Measurements from ENCODE around the gene CALCB. TPM values are rescaled to one million over a fixed set of nuclear protein-coding genes. Genes with fewer than 3 reads are reported as not detected.

CALCB gene
- total and polyA plus RNA-seq, 2 donors (not counting 3 experiments of a cell fraction or from before 2014, with no cell fraction given) = not detected

DNA sequence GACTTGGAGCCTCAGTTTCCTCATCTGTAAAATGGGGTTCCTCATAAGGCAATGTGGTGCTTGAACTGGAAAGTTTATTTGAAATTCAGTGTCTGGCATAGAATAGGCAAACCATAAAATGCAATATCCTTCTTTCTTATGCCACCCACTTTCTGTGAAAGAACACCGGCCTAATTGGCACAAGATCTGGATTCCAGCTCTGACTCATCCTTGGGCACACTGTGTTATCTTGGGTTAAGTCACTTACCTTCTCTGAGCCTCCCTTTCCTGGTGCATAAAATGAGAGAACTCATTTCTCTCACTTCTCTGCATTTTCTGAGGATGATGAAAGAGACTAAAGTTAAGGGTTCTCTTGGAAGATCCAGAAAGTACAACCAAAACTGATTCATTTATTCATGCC lies 46.4 kb downstream of the CALCB start:
- Histone ChIP-seq H4K20me1 (replicated peaks; ENCODE audit: control insufficient read depth, extremely low read depth, insufficient read depth, low read length) (no peaks in the 10 kb centered on the region), H2AFZ (ENCODE audit: low read depth, low read length) (no peak overlapping the region), H3K4me3 (replicated peaks in 1 of 3; ENCODE audit: insufficient read depth in 1 of 3, low read depth in 1 of 3, low read length in 3 of 3) (no peak overlapping the region), H3K36me3 (ENCODE audit: control insufficient read depth in 2 of 2, extremely low read depth in 1 of 2, insufficient read depth in 2 of 2, low read length in 2 of 2) (no peaks in the 10 kb centered on the region), H3K4me2 (ENCODE audit: insufficient read depth, low read length) (no peak overlapping the region), H3K9me1 (replicated peaks; ENCODE audit: control insufficient read depth, extremely low read depth, insufficient read depth, low read length) (no peaks in the 10 kb centered on the region), H3K27me3 (ENCODE audit: control insufficient read depth in 2 of 2, insufficient read depth in 2 of 2, low read length in 2 of 2) (no peaks in the 10 kb centered on the region), H3K9me3 (replicated peaks; ENCODE audit: control insufficient read depth, insufficient read depth, low read length) (no peaks in the 10 kb centered on the region), H3K79me2 (ENCODE audit: control insufficient read depth, insufficient read depth, low read length) (no peaks in the 10 kb centered on the region), H3K4me1 (ENCODE audit: control insufficient read depth, extremely low read depth, insufficient read depth, low read length) (no peaks in the 10 kb centered on the region), H3K9ac (replicated peaks; ENCODE audit: extremely low read depth, insufficient read depth, low read length) (no peak overlapping the region), H3K27ac (ENCODE audit: insufficient read depth, low read depth, low read length) (no peak overlapping the region)
- no peak for TF ChIP-seq FOS (IDR thresholded peaks at IDR 0.05; ENCODE audit: borderline replicate concordance, insufficient read depth, low read length)
- TF ChIP-seq MAX (IDR thresholded peaks at IDR 0.05; ENCODE audit: insufficient read depth, insufficient read length) = no peak
- TF ChIP-seq JUN (IDR thresholded peaks at IDR 0.05; ENCODE audit: borderline replicate concordance, insufficient read depth, insufficient read length, low read depth) = no peak
- no peak for TF ChIP-seq GATA2 (IDR thresholded peaks at IDR 0.05; ENCODE audit: insufficient read depth, insufficient read length, low read depth, low read length)
- no peak for TF ChIP-seq EZH2 (IDR thresholded peaks at IDR 0.05; ENCODE audit: borderline replicate concordance, low read depth, low read length, severe bottlenecking)
- no peak for TF ChIP-seq POLR2AphosphoS5 (IDR thresholded peaks at IDR 0.05; ENCODE audit: insufficient read depth, low read depth, low read length)
- POLR2A ChIA-PET = no interaction called here
- CTCF ChIA-PET = no interaction called here
- dilution Hi-C loops (cut with MboI; ENCODE audit: extremely low pct_ligation_motif_present, low sequenced_read_pairs) (no loop called here), intact Hi-C loops (cut with micrococcal nuclease) (no loop called here)
- DNase-seq (ENCODE audit: low read depth, low spot score) (no peak), FAIRE-seq (no peak)
- BruUV-seq (replicated peaks) = no TSS peak

DNA sequence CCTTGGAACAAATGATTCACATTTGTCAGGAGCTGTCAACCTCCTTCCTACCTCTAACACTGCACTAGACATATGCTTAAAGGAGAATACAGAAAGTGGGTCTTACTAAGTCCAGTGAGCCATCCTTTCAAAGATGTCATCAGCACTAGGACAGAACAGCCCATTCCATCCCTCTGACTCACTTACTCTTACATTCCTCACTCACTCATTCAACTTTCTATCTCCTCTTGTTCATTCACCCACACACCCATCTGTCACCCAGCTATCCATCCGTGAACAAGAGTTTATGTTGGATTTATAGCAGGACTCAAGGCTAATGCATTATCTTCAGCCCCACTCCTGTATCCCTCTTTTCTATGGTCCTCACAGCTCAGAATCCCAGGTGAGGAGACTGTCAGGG lies 50.5 kb downstream of the CALCB start:
- Histone ChIP-seq H3K4me1 (ENCODE audit: control insufficient read depth, extremely low read depth, insufficient read depth, low read length) (no peaks in the 10 kb centered on the region), H2AFZ (ENCODE audit: low read depth, low read length) (no peak overlapping the region), H3K9me3 (replicated peaks; ENCODE audit: control insufficient read depth, insufficient read depth, low read length) (no peaks in the 10 kb centered on the region), H4K20me1 (replicated peaks; ENCODE audit: control insufficient read depth, extremely low read depth, insufficient read depth, low read length) (no peaks in the 10 kb centered on the region), H3K4me3 (replicated peaks in 1 of 3; ENCODE audit: insufficient read depth in 1 of 3, low read depth in 1 of 3, low read length in 3 of 3) (no peak overlapping the region), H3K27me3 (ENCODE audit: control insufficient read depth in 2 of 2, insufficient read depth in 2 of 2, low read length in 2 of 2) (no peaks in the 10 kb centered on the region), H3K27ac (ENCODE audit: insufficient read depth, low read depth, low read length) (no peak overlapping the region), H3K36me3 (ENCODE audit: control insufficient read depth in 2 of 2, extremely low read depth in 1 of 2, insufficient read depth in 2 of 2, low read length in 2 of 2) (no peaks in the 10 kb centered on the region), H3K4me2 (ENCODE audit: insufficient read depth, low read length) (no peak overlapping the region), H3K9ac (replicated peaks; ENCODE audit: extremely low read depth, insufficient read depth, low read length) (no peak overlapping the region), H3K9me1 (replicated peaks; ENCODE audit: control insufficient read depth, extremely low read depth, insufficient read depth, low read length) (no peaks in the 10 kb centered on the region), H3K79me2 (ENCODE audit: control insufficient read depth, insufficient read depth, low read length) (no peaks in the 10 kb centered on the region)
- intact Hi-C loops (cut with micrococcal nuclease) (no loop called here), dilution Hi-C loops (cut with MboI; ENCODE audit: extremely low pct_ligation_motif_present, low sequenced_read_pairs) (no loop called here)
- no peak for FAIRE-seq
- DNase-seq (ENCODE audit: low read depth, low spot score) = no peak
- TF ChIP-seq, protein P1, sequence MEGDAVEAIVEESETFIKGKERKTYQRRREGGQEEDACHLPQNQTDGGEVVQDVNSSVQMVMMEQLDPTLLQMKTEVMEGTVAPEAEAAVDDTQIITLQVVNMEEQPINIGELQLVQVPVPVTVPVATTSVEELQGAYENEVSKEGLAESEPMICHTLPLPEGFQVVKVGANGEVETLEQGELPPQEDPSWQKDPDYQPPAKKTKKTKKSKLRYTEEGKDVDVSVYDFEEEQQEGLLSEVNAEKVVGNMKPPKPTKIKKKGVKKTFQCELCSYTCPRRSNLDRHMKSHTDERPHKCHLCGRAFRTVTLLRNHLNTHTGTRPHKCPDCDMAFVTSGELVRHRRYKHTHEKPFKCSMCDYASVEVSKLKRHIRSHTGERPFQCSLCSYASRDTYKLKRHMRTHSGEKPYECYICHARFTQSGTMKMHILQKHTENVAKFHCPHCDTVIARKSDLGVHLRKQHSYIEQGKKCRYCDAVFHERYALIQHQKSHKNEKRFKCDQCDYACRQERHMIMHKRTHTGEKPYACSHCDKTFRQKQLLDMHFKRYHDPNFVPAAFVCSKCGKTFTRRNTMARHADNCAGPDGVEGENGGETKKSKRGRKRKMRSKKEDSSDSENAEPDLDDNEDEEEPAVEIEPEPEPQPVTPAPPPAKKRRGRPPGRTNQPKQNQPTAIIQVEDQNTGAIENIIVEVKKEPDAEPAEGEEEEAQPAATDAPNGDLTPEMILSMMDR (IDR thresholded peaks at IDR 0.05; ENCODE audit: extremely low read depth in 1 of 2, insufficient read depth in 1 of 2, low read depth in 1 of 2, low read length in 2 of 2) = no peak
- TF ChIP-seq MAX (IDR thresholded peaks at IDR 0.05; ENCODE audit: insufficient read depth, insufficient read length) (no peak), MYC (IDR thresholded peaks at IDR 0.05; ENCODE audit: low read depth, low read length) (no peak), GATA2 (IDR thresholded peaks at IDR 0.05; ENCODE audit: insufficient read depth, insufficient read length, low read depth, low read length) (no peak), POLR2A (IDR thresholded peaks at IDR 0.05; ENCODE audit: low read depth, low read length) (no peak), POLR2AphosphoS5 (IDR thresholded peaks at IDR 0.05; ENCODE audit: insufficient read depth, low read depth, low read length) (no peak), EZH2 (IDR thresholded peaks at IDR 0.05; ENCODE audit: borderline replicate concordance, low read depth, low read length, severe bottlenecking) (no peak), JUN (IDR thresholded peaks at IDR 0.05; ENCODE audit: borderline replicate concordance, insufficient read depth, insufficient read length, low read depth) (no peak), FOS (IDR thresholded peaks at IDR 0.05; ENCODE audit: borderline replicate concordance, insufficient read depth, low read length) (no peak)
- ChIA-PET POLR2A (no interaction called here), CTCF (no interaction called here)
- no TSS peak for BruUV-seq (replicated peaks)

All from endothelial cell of umbilical vein (primary cell).